ENCODE results near the gene LARP6. TPM values are rescaled to one million over a fixed set of nuclear protein-coding genes. Genes with fewer than 3 reads are reported as not detected.

The LARP6 gene
- total RNA-seq: 83.9 and 88.0 TPM in 2 replicates

GRCh38 chr15:70853973-70854665 is at the start of gene LARP6:
TSS of gene LARP6 (minus strand) at chr15:70854157. CDS start at chr15:70854088, 69 bp downstream.

GRCh38 chr15:70892002-70892911 is 38.3 kb upstream of the LARP6 start, which contains the start of the genes LRRC49 and THAP10:
TSS of gene LRRC49 (plus strand) at chr15:70892826. CDS start at chr15:70892895, 69 bp downstream.
TSS of gene THAP10 (minus strand) at chr15:70892433. CDS start at chr15:70892272, 161 bp downstream.

Other genes starting within 250 kb of the LARP6 start
- gene UACA, start 90.6 kb downstream of the LARP6 start, total RNA-seq: 24.2 and 29.1 TPM in 2 replicates
- 7.1 and 7.2 TPM in 2 replicates for gene THAP10, start 38.3 kb upstream of the LARP6 start, total RNA-seq
- 9.1 and 9.8 TPM in 2 replicates for gene LRRC49, start 38.7 kb upstream of the LARP6 start, total RNA-seq